HG02763 (cell line): Measurements from ENCODE around the gene SFTA2.
"Not testable (repeated sequence)": the region's sequence is repeated elsewhere in the genome, so short reads cannot be mapped to it uniquely, and the experiment has no call there.

Experiments used
- ATAC-seq: cut with Tn5 transposase; IDR thresholded peaks from one replicate; pipeline ENCODE4 v1.9.1; 2021; ENCODE audit warnings: mild to moderate bottlenecking, moderate library complexity; ENCODE audit not compliant: unreplicated experiment

The SFTA2 gene

GRCh38 chr6:30931969-30932645 lies at the start of gene SFTA2:
SFTA2 (minus strand) TSS chr6:30932170; CDS start chr6:30932096, 74 bp downstream.
- no peak for ATAC-seq

DNA sequence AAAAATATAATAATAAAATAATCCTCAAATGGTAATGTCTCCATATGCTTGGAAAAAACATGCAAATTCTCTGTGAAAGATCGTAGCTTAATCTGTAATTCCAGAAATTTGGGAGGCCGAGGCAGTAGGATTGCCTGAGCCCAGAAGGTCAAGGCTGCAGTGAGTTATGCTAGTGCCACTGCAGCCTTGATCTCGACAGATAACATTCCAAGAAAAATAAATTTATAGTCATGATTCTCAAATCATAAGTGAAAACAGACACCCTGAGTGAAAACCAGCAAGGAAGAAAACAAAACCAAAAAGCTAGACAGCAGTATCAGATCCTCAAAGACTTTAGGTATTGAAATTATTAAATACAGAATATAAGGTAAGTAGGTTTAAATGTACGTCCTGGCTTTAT lies 47.7 kb upstream of the SFTA2 start:
- no peak for ATAC-seq

DNA sequence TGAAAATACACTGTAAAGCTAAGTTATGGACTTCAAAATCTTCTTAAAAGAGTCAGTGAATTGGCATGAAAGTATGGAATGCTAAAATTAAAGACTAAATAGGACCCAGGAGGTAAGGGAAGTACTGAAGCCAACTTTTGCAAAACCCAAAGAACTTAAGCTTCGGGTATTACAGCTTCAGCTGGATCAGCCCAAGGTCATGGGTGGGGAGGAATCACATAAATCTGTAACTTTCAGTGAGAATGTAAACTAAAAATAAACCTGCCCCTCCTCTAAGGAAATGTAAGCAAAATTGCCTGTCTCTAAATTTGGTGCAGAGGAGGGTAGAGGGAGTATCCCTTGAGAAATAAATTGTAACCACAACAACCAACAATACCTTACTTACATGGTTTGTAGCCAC lies 47.2 kb upstream of the SFTA2 start:
- no peak for ATAC-seq

GRCh38 chr6:30974490-30975252 lies 42.7 kb upstream of the SFTA2 start:
- no peak for ATAC-seq

GRCh38 chr6:30972816-30973215 lies 40.8 kb upstream of the SFTA2 start:
- ATAC-seq: no peak

GRCh38 chr6:30970946-30971345 lies 39.0 kb upstream of the SFTA2 start:
- no peak for ATAC-seq

GRCh38 chr6:30969171-30969570 lies 37.2 kb upstream of the SFTA2 start:
- not testable (repeated sequence) for ATAC-seq

DNA sequence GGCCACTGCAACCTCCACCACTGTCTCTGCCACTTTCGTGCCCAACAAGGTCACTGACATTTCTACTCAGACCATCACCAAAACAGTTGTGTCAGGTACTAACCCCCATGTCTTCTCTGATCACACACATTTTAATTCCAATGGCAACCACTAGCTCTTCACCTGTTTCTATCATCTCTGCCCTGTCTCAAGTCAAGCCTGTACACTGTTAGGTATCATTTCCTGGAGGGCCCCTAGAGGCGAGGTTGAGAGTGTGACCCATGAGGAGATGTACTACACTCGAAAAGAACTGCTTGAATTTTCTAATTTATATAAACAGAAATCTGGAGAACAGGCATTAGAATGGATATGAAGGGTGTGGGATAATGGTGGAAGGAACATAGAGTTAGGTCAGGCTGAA lies 34.2 kb upstream of the SFTA2 start:
- no peak for ATAC-seq

DNA sequence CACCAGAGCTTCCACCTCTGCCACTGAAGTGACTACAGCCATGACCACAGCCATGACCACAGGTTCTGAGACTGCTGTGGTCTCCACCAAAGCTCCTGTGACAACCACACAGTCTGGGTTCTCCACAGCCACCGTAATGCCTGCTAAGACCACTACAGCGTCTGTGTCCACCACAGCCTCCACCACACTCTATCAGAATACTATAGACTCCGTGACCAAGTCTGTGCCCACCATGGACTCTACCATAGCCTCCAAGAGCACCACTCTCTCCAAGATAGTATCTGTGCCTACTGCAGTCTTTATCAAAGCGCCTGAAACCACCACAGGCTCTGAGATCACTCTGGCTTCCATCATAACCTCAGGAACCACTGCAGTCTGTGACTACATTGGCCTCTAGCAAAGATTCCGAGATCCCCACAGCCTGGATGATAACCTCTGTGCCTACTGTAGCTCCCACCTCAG lies 33.2 kb upstream of the SFTA2 start:
- ATAC-seq: no peak

GRCh38 chr6:30964075-30964474 lies 32.1 kb upstream of the SFTA2 start:
- ATAC-seq: no peak

GRCh38 chr6:30963641-30964040 lies 31.7 kb upstream of the SFTA2 start:
- ATAC-seq: no peak

DNA sequence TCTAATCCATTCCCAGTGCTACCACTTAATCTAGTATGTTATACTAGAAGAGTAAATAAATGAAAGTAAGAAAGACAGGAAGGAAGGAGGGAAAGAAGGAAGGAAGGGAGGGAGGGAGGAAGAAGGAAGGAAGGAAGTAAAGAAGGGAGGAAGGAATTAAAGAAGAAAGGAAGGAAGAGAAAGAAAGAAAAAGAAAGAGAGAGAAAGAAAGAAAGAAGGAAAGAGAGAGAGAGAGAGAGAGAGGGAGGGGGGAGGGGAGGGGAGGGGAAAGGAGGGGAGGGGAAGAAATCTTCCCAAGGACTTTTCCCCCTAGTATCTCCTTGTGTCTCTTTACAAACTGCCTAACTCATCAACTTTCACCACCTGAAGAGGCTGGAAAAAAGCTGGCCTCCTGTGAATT lies 30.7 kb upstream of the SFTA2 start:
- no peak for ATAC-seq

DNA sequence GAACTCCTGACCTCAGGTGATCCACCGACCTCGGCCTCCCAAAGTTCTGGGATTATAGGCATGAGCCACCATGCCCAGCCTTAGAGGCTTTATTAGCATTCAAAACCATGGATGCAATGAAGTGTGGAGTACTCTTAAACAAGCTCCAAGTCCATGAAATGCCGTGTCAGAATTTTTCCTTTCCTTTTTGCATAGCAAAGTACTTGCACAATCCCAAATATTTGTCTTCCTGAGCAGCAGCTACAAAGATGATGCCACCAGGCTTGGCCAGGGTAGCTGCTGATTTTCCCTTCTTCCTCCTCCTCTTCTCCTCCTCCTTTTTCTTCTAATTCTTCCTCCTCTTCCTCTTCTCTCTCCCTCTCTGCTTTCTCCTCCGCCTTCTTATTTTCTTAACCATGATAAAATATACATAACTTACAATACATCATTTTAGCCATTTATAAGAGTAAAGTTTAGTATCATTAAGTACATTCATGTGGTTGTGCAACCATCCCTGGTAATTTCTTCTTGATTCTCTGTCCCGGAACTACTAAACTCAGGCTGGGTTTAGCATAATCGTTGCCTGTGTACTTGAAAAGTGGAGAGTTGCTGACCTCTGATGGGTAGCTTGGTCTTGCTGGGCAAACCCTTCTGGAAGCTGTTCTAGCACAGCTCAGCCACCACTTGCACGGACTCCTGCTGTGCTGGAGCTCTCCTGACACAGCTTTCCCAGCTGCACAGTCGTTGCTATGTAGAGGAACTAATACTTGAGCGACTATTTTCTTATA lies 29.1 kb upstream of the SFTA2 start:
- no peak for ATAC-seq

DNA sequence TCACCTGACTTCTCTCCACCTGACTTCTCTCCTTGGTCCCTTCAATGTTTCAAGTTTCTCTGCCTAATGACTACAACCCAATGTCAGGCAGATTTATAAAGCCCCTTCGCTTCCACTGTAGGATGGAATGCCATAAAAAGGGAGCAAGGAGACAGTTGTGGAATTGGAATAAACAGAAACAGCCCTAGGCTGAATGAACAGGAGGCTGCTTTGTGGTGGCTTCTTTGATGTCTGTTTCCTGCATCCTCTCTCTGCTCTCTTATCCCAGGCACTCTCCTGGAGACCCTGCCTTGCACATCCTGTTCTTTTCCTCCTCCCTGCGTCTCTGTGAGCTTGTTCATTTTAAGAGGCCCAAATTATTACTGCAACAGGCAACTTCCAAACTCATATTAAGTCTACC lies 25.7 kb upstream of the SFTA2 start:
- no peak for ATAC-seq

DNA sequence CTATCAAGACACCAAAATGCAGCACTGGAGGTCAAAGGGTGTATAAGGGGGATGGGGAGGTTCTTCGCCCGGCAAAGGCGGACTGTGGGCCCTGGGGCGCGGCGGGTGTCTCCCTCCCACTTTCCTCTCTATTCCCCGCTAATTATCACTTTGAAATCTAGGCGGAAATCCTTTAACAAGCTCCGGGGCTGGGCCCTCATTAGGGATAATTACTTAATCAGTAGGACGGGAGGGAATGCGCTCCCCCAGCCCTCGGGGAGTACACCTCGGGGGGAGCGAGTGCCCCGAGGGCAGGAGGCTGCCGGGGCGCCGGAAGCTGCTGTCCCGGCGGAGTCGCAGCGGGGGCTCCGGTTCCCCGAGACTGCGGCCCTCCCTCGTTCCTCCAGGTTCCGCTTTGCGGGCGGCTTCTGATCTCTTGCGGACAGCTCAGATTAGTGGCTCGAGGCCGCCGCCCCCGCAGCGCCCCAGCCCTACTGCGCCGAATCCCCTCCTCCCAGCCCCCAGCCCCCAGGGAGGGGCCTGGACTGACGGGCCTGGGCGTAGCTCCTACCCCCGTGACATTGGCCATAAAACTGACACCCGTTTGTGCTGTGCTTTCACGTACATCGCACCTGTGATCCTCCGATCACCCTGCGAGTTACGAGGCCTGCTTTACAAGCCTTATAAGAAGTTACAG lies 23.5 kb upstream of the SFTA2 start:
- peak; percentile 59 for ATAC-seq

- ATAC-seq: no peak
Observed at GRCh38 chr6:30954631-30955366, 22.8 kb upstream of the SFTA2 start.

DNA sequence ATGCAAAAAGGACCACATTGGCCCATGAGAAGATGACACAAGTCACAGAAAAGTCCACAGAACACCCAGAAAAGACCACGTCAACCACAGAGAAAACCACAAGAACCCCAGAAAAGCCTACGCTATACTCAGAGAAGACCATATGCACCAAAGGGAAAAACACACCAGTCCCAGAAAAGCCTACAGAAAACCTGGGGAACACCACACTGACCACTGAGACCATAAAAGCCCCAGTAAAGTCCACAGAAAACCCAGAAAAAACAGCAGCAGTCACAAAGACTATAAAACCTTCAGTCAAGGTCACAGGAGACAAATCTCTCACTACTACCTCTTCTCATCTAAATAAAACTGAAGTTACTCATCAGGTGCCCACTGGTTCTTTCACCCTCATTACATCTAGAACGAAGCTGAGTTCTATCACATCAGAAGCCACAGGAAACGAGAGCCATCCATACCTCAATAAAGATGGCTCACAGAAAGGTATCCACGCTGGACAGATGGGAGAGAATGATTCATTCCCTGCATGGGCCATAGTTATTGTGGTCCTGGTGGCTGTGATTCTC lies 20.0 kb upstream of the SFTA2 start:
- ATAC-seq: no peak

- ATAC-seq: no peak
Observed at GRCh38 chr6:30948811-30949210, 16.8 kb upstream of the SFTA2 start.

DNA sequence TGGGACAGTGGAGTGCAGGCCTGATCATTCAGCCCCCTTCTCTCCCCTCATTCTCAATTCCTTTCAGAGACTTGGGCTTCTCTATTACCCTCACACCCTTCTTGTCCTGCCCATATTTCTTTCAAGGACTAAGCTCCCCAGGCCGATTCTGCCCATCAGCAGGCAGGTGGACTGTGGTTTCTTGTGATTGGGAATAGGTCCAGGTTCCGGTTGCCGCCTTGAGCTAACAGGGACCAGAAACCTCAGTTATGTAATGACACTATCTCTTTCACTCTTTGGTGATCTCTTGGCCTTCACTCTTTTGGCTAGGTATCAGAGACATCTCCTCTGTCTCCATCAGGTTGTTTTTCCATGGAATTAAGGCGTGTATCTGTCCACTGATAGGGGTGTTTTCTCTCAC lies 15.3 kb upstream of the SFTA2 start:
- no peak for ATAC-seq

GRCh38 chr6:30945281-30945680 lies 13.3 kb upstream of the SFTA2 start:
- ATAC-seq: no peak
